Heart left ventricle (tissue), 16 donors: ENCODE results near the gene ERGIC1. TPM values are rescaled to one million over a fixed set of nuclear protein-coding genes. Genes with fewer than 3 reads are reported as not detected.
A peak's percentile ranks its signal among the peaks of the same experiment; 100 is the strongest.
"Not testable (repeated sequence)": the region's sequence is repeated elsewhere in the genome, so short reads cannot be mapped to it uniquely, and the experiment has no call there.

ENCODE experiments used
- ATAC-seq, 4 donors: fragments of 200-7000 bp; cut with Tn5 transposase; one replicate each; pipeline ENCODE4 v1.9.1; 2020 to 2022; ENCODE audit warnings: moderate library complexity in 4 of 4, mild to moderate bottlenecking in 3 of 4, moderate number of reproducible peaks in 1 of 4
- DNase-seq, 5 donors: peaks; one replicate each; pipeline ENCODE4 v3.0.0-alpha.2; 2020
- H3K27ac ChIP-seq, 12 donors: fragments of 200-600 bp; sonication (generic) in 4 of 12; one replicate each; pipeline versions ENCODE4 v1.5.0 to v1.8.0; 2016 to 2022; ENCODE audit warnings: mild to moderate bottlenecking in 2 of 12
- H3K27me3 ChIP-seq, 9 donors: fragments of 200-600 bp; sonication (generic) in 2 of 9; one replicate each; pipeline versions ENCODE4 v1.5.1 to v1.8.0; 2016 to 2022; ENCODE audit warnings: mild to moderate bottlenecking in 3 of 9
- H3K36me3 ChIP-seq, 9 donors: fragments of 200-600 bp; sonication (generic) in 2 of 9; one replicate each; pipeline versions ENCODE4 v1.5.0 to v1.8.0; 2018 to 2022; ENCODE audit warnings: mild to moderate bottlenecking in 2 of 9
- H3K4me1 ChIP-seq, 12 donors: fragments of 200-600 bp; sonication (generic) in 4 of 12; one replicate each; pipeline versions ENCODE4 v1.5.0 to v1.8.0; 2016 to 2022; ENCODE audit warnings: mild to moderate bottlenecking in 3 of 12
- H3K4me3 ChIP-seq, 12 donors: fragments of 200-600 bp; sonication (generic) in 4 of 12; one replicate each; pipeline versions ENCODE4 v1.5.0 to v1.8.0; 2017 to 2022; ENCODE audit warnings: mild to moderate bottlenecking in 9 of 12, moderate library complexity in 4 of 12
- H3K9me3 ChIP-seq, 12 donors: fragments of 200-600 bp; sonication (generic) in 4 of 12; one replicate each; pipeline versions ENCODE4 v1.5.0 to v1.8.0; 2016 to 2022; ENCODE audit warnings: mild to moderate bottlenecking in 1 of 12
- POLR2A ChIP-seq, 2 donors: fragments of 450-650 bp; IDR thresholded peaks; one replicate each; pipeline ENCODE4 v1.6.1; 2017; ENCODE audit warnings: antibody characterized with exemption in 2 of 2, mild to moderate bottlenecking in 2 of 2, moderate library complexity in 2 of 2
- WGBS, 4 donors: extraction: QIAGEN DNeasy Blood & Tissue Kit in 2 of 4; methylation state at CpG; one replicate each; pipeline versions ENCODE4 v1.1.5 to v1.1.7; 2013 to 2018; 5-methylcytosine and 5-hydroxymethylcytosine counted together
- intact Hi-C, 10 donors: fragments of 100-400 bp; cut with DNase I; formaldehyde crosslinking; loops; one replicate each; pipeline versions ENCODE4 v1.11.1 to v1.14.2; 2022
- polyA plus RNA-seq, 2 donors: library from polyadenylated mRNA; stranded (reverse); fragments of 200-250 nt; gene quantifications; one replicate each; pipeline ENCODE4 v1.2.3, GENCODE V29; 2013
- total RNA-seq, 9 donors: library from RNA; depleted of rRNA in 2 of 9; stranded (reverse); fragments of >200 nt in 2 of 9; fragmentation: NEBNext Ultra II Directional in 3 of 9; extraction: Animal tissue kit (Norgen Biotek cat#: 25700) in 3 of 9; gene quantifications; one replicate each; pipeline versions ENCODE4 v1.1.0 to v1.2.4, GENCODE V29; 2016 to 2023
- TF ChIP-seq, protein P1 (sequence below), 12 donors: fragments of 200-600 bp; sonication (generic) in 4 of 12; IDR thresholded peaks; one replicate each; pipeline versions ENCODE4 v1.5.0 to v1.8.0; 2018 to 2022; ENCODE audit warnings: antibody characterized with exemption in 12 of 12, mild to moderate bottlenecking in 5 of 12
- donor health status: ischemic (EF 13 %, LVEDD 7.1; RV severe dilation, severe dysfunction).
- donor health status: healthy with polysubstance abuse.
- donor health status: DM: no; HTN: yes; CAD: no.
- donor health status: DM: no; HTN: no; CAD: no.
- donor health status: ischemic (EF 25% LVEDD 6.9; RV normal size, moderate dysfunction).
- donor health status: ischemic (EF 25% LVEDD 5.7; RV mildly dilated, moderate dysfunction).
- donor health status: healthy.
- donor health status: DM: yes; HTN: yes; CAD: no.
- donor health status: ischemic (EF 35%, LVEDD 5.7; RV mildly dilated, moderate dysfunction).
- donor health status: nonischemic (EF 11% LVEDD 7.7; RV severe dilation, severe dysfunction).
- donor health status: DM: yes; HTN: yes; CAD: no.
- donor health status: PGD.
- donor health status: ischemic (EF 29% LVEDD 5.4; RV normal size, mild dysfunction).
- donor health status: nonischemic (EF 23%, LVEDD 6.1; RV moderate dilation, normal function).

The ERGIC1 gene
- total and polyA plus RNA-seq, 11 donors = 66.6 to 115 (median 84.9) TPM

DNA sequence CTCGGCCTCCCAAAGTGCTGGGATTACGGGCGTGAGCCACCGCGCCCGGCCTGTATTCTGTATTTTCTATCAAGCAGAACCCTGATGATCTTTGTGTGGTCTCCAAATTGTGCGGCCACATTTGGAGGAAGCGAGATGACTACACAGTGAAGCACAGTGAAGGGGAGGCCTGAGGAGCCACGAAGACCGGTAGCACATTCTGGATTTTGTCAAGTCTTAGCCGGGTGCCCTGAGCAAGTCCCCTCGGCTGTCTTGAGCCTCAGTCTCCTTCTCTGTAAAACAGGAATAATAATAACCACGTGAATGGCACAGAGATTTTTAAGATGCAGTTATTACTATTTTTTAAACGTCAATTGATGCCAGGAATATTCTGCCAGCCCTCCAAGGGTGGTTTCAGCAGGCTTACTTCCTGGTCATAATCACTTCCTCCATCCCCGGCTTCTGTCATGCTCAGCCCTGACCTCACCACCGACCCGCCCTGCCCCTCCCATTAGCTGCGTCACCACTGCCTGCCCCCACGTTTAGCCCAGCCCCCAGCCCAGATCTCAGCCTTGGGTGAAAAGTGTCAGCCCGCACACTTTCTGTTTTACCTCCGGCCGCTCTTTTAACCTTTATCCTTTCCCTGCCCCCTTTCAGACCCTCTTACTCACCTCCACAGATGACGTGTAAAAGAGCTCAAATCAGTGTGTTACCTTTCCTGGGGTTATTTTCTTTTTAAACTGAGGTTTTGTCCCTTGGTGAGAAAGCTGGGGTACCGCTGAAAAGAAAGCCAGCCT is 27.0 kb upstream of the ERGIC1 start:
- H3K9me3 ChIP-seq = peaks cover 0 to 11% (median 0%) of the 10 kb centered on the region in 12 donors
- ATAC-seq (peak; percentile 93 to 99 (median 98)), DNase-seq (peak; percentile 89 to 93 (median 91))
- H3K36me3 ChIP-seq = no peaks in the 10 kb centered on the region
- peaks cover 0 to 27% (median 4%) of the 10 kb centered on the region in 12 donors for H3K4me1 ChIP-seq
- H3K27ac ChIP-seq = peak overlapping the region in 11 of 12 donors; percentile 61 to 87 (median 77)
- TF ChIP-seq POLR2A (IDR thresholded peaks at IDR 0.05) = peak in 1 of 2 donors; percentile 47
- TF ChIP-seq, protein P1, sequence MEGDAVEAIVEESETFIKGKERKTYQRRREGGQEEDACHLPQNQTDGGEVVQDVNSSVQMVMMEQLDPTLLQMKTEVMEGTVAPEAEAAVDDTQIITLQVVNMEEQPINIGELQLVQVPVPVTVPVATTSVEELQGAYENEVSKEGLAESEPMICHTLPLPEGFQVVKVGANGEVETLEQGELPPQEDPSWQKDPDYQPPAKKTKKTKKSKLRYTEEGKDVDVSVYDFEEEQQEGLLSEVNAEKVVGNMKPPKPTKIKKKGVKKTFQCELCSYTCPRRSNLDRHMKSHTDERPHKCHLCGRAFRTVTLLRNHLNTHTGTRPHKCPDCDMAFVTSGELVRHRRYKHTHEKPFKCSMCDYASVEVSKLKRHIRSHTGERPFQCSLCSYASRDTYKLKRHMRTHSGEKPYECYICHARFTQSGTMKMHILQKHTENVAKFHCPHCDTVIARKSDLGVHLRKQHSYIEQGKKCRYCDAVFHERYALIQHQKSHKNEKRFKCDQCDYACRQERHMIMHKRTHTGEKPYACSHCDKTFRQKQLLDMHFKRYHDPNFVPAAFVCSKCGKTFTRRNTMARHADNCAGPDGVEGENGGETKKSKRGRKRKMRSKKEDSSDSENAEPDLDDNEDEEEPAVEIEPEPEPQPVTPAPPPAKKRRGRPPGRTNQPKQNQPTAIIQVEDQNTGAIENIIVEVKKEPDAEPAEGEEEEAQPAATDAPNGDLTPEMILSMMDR (IDR thresholded peaks at IDR 0.05) = no peak
- intact Hi-C loops = no loop called here
- no peaks in the 10 kb centered on the region for H3K27me3 ChIP-seq
- WGBS, 4 donors = 66 to 70% (median 67%) methylated on average over 24 of the region's 24 CpGs
- H3K4me3 ChIP-seq = peak overlapping the region in 9 of 12 donors; percentile 32 to 51 (median 37)

DNA sequence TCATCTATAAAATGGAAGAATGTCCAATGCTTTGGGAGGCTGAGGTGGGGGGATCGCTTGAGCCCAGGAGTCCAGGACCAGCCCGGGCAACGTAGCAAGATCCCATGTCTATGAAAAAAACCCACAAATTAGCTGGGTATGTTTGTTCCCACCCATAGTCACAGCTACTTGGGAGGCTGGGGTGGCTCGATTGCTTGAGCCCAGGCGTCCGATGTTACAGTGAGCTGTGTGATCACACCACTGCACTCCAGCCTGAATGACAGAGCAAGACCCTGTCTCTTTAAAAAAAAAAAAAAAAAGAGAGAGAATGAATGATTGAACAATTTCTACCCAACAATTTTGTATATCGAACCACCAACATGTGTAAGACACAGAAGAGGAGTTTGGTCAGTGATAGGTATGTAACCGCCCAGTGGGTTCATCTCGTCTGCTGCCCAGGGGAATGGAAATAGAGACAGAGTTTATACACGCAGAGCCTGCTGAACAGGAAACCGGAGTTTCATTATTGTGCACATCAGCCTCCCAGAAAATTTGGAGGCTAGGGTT is 26.2 kb upstream of the ERGIC1 start:
- intact Hi-C loops = no loop called here
- ATAC-seq (no peak), DNase-seq (no peak)
- H3K27ac ChIP-seq = peak overlapping the region in 9 of 12 donors; percentile 50 to 87 (median 78)
- no peaks in the 10 kb centered on the region for H3K36me3 ChIP-seq
- H3K4me3 ChIP-seq = peak overlapping the region in 9 of 12 donors; percentile 32 to 51 (median 37)
- TF ChIP-seq, protein P1 (IDR thresholded peaks at IDR 0.05) = no peak
- no peak for TF ChIP-seq POLR2A (IDR thresholded peaks at IDR 0.05)
- H3K27me3 ChIP-seq = no peaks in the 10 kb centered on the region
- WGBS, 4 donors = 91 to 93% (median 92%) methylated on average over 11 of the region's 11 CpGs
- peaks cover 0 to 11% (median 0%) of the 10 kb centered on the region in 12 donors for H3K9me3 ChIP-seq
- peaks cover 0 to 21% (median 4%) of the 10 kb centered on the region in 12 donors for H3K4me1 ChIP-seq

DNA sequence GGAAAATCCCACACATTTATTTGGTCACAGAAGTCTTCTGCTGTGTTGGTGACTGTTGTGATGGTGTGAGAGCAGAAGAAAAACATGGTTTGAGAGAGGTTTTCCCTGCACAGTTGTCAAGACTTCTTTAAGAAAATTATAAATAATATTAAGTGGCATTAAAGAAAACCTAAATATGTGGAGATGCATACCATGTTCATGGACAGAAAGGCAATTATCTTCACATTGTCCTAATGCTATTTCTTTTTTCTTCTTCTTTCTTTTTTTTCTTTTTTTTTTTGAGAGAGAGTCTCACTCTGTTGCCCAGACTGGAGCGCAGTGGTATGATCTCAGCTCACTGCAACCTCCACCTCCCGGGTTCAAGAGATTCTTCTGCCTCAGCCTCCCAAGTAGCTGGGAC is 24.3 kb upstream of the ERGIC1 start:
- Histone ChIP-seq H3K4me1 (peaks cover 0 to 21% (median 4%) of the 10 kb centered on the region in 12 donors), H3K4me3 (no peak overlapping the region), H3K27me3 (no peaks in the 10 kb centered on the region), H3K27ac (no peak overlapping the region), H3K36me3 (no peaks in the 10 kb centered on the region), H3K9me3 (peaks cover 0 to 11% (median 0%) of the 10 kb centered on the region in 12 donors)
- TF ChIP-seq, protein P1 (IDR thresholded peaks at IDR 0.05) = no peak
- TF ChIP-seq POLR2A (IDR thresholded peaks at IDR 0.05) = no peak
- WGBS, 4 donors = 96 to 100% (median 98%) methylated on average over 2 of the region's 2 CpGs
- DNase-seq (no peak), ATAC-seq (no peak)
- intact Hi-C loops = no loop called here

DNA sequence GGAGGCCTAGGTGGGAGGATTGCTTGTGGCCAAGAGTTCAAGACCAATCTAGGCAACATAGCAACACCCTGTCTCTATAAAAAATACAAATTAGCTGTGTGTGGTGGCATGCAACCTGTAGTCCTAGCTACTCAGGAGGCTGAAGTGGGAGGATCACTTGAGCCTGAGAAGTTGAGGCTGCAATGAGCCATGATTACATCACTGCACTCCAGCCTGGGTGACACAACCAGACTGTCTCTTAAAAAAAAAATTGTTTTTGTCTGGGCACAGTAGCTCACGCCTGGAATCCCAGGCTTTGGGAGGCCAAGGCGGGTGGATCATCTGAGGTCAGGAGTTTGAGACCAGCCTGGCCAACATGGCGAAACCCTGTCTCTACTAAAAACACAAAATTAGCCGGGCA is 23.1 kb upstream of the ERGIC1 start:
- WGBS, 4 donors = 93 to 100% (median 96%) methylated on average over 4 of the region's 4 CpGs
- H3K27ac ChIP-seq, H3K36me3 ChIP-seq, ATAC-seq, H3K27me3 ChIP-seq, DNase-seq, intact Hi-C loops, H3K4me3 ChIP-seq: not testable (repeated sequence)
- H3K9me3 ChIP-seq = peaks cover 0 to 11% (median 0%) of the 10 kb centered on the region in 12 donors
- H3K4me1 ChIP-seq = peaks cover 0 to 15% (median 4%) of the 10 kb centered on the region in 12 donors
